T-cell (primary cell): ENCODE results near the gene RNF6. TPM values are rescaled to one million over a fixed set of nuclear protein-coding genes. Genes with fewer than 3 reads are reported as not detected.

Experiments used
- ATAC-seq, 4 experiments: fragments of 200-7000 bp in 3 of 4; fragments of 150-1000 bp in 1 of 4; cut with Tn5 transposase; replicated peaks in 1 of 4; 1 replicate in 3 of 4; 2 replicates in 1 of 4; pipeline ENCODE4 v1.10.0; 2021; ENCODE audit warnings: moderate library complexity in 3 of 4, mild to moderate bottlenecking in 2 of 4, moderate number of reproducible peaks in 1 of 4
- CTCF ChIA-PET, 2 donors: fragments of 300-600 bp; sonication (Branson Sonifier 250); formaldehyde crosslinking; loops; one replicate each; lab custom pipeline; 2022; ENCODE audit warnings: antibody characterized with exemption in 2 of 2; lab: Charles Lee
- POLR2A ChIA-PET, 2 donors: fragments of 300-600 bp; sonication (Branson Sonifier 250); formaldehyde crosslinking; loops; one replicate each; lab custom pipeline; 2022; ENCODE audit warnings: antibody characterized with exemption in 2 of 2; lab: Charles Lee
- DNase-seq, 35 experiments: peaks; one replicate each; pipeline versions ENCODE4 v3.0.0 to v3.0.0-alpha.2; 2013 to 2023
- H3K27ac ChIP-seq: one replicate; pipeline ENCODE4 v1.5.1; 2013; ENCODE audit warnings: low read length
- H3K27me3 ChIP-seq, 2 experiments: replicated peaks in 1 of 2; 1 replicate in 1 of 2; 2 replicates in 1 of 2; pipeline versions ENCODE4 v1.6.1 to v1.7.0; 2013; ENCODE audit warnings: low read length in 1 of 2, mixed read lengths in 1 of 2; ENCODE audit not compliant: control insufficient read depth in 2 of 2, insufficient read depth in 2 of 2; ENCODE audit errors: extremely low read depth in 1 of 2
- H3K36me3 ChIP-seq, 2 donors: 1 replicate in 1 of 2; 2 replicates in 1 of 2; pipeline versions ENCODE4 v1.6.1 to v1.7.0; 2013; ENCODE audit warnings: low read length in 1 of 2; ENCODE audit not compliant: control insufficient read depth in 2 of 2, insufficient read depth in 1 of 2; ENCODE audit errors: extremely low read depth in 1 of 2
- H3K4me1 ChIP-seq, 2 experiments: 1 replicate in 1 of 2; 2 replicates in 1 of 2; pipeline versions ENCODE4 v1.6.1 to v1.7.0; 2013; ENCODE audit warnings: low read length in 2 of 2, mixed read lengths in 1 of 2; ENCODE audit not compliant: insufficient read depth in 2 of 2, control insufficient read depth in 1 of 2; ENCODE audit errors: extremely low read depth in 1 of 2
- H3K4me3 ChIP-seq, 2 donors: 1 replicate in 1 of 2; 2 replicates in 1 of 2; pipeline versions ENCODE4 v1.5.1 to v1.7.0; 2013; ENCODE audit warnings: mild to moderate bottlenecking in 2 of 2, low read length in 1 of 2, moderate library complexity in 1 of 2; ENCODE audit not compliant: control insufficient read depth in 1 of 2; ENCODE audit errors: extremely low read depth in 1 of 2
- H3K9me3 ChIP-seq: 2 replicates; pipeline ENCODE4 v1.7.0; 2013
- H3K27ac Mint-ChIP-seq, 2 donors: one replicate each; pipeline ENCODE4 v1.8.0; 2020 to 2021; ENCODE audit warnings: mild to moderate bottlenecking in 2 of 2, mixed read lengths in 2 of 2
- H3K27me3 Mint-ChIP-seq, 2 donors: one replicate each; pipeline ENCODE4 v1.8.0; 2021 to 2022; ENCODE audit warnings: mixed read lengths in 2 of 2
- H3K36me3 Mint-ChIP-seq: one replicate; pipeline ENCODE4 v1.8.0; 2021; ENCODE audit warnings: mixed read lengths
- H3K4me1 Mint-ChIP-seq, 3 donors: one replicate each; pipeline ENCODE4 v1.8.0; 2020 to 2022; ENCODE audit warnings: mixed read lengths in 3 of 3, mild to moderate bottlenecking in 1 of 3
- H3K4me3 Mint-ChIP-seq, 3 donors: one replicate each; pipeline ENCODE4 v1.8.0; 2020 to 2022; ENCODE audit warnings: mild to moderate bottlenecking in 3 of 3, mixed read lengths in 3 of 3, moderate library complexity in 3 of 3
- H3K9me3 Mint-ChIP-seq, 3 donors: one replicate each; pipeline ENCODE4 v1.8.0; 2020 to 2022; ENCODE audit warnings: mixed read lengths in 3 of 3
- WGBS: methylation state at CpG from one replicate; pipeline ENCODE4 v1.1.5; 2013; ENCODE audit warnings: missing lambda C conversion rate; ENCODE audit not compliant: insufficient coverage; 5-methylcytosine and 5-hydroxymethylcytosine counted together
- total RNA-seq, 35 experiments: library from RNA in 6 of 35; stranded (reverse) in 6 of 35; fragments of 120-200 nt in 1 of 35; gene quantifications; one replicate each; pipeline versions ENCODE4 v1.2.1 to v1.2.4 and lab custom pipeline; 2013 to 2026

The RNF6 gene
- total RNA-seq, 5 donors from 2014 or later (not counting 1 experiment from before 2014, with no cell fraction given): 35.7 to 45.0 (median 43.6) TPM

DNA sequence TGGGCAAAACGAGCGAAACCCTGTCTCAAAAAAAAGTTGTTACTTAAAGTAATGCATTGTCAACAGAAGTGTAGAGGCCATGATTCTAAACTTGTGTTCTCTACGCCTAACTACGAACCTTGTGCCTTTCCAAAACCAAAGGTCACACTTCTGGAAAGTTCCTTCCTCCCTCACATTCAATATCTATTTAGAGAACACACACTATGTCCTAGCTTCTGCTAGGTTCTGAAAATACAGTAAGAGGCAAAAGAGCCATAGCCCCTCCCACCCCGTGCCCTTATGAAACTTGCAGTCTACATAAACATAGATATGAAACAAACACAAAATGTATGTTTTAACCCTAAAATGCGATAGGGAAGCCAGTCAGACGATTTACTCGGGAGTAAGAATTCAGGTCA is 36.4 kb downstream of the RNF6 start:
- H3K27ac ChIP-seq: peak overlapping the region; percentile 66
- H3K9me3 ChIP-seq: no peaks in the 10 kb centered on the region
- Mint-ChIP-seq H3K4me1 (peaks cover 20 to 34% (median 22%) of the 10 kb centered on the region in 3 donors), H3K4me3 (peak overlapping the region; percentile 85 to 94 (median 90)), H3K36me3 (no peaks in the 10 kb centered on the region), H3K27me3 (no peaks in the 10 kb centered on the region), H3K27ac (peak overlapping the region; percentile 92 to 96), H3K9me3 (no peaks in the 10 kb centered on the region)
- ChIA-PET POLR2A (interaction anchor here (1.5 to 1.7 kb wide), 2 partner anchors 35 to 513 kb away, joined by 3 to 5 read pairs; no protein-coding TSS in a partner anchor), CTCF (interaction anchor here (0.8 to 4.3 kb wide), 18 partner anchors 13 to 745 kb away, joined by 3 to 125 read pairs (median 6); partner anchors contain the start of gene RNF6 (in 1 of the 2))
- ATAC-seq (peak in 2 of 4 experiments; percentile 2 to 5), DNase-seq (no peak)
- WGBS: 15% methylated on average over 4 of the region's 8 CpGs
- H3K4me1 ChIP-seq: peaks cover 3 to 18% of the 10 kb centered on the region in 2 experiments
- no peaks in the 10 kb centered on the region for H3K27me3 ChIP-seq
- H3K36me3 ChIP-seq: no peaks in the 10 kb centered on the region
- H3K4me3 ChIP-seq: peak overlapping the region; percentile 76

- Mint-ChIP-seq H3K4me1 (peaks cover 20 to 31% (median 22%) of the 10 kb centered on the region in 3 donors), H3K27me3 (no peaks in the 10 kb centered on the region), H3K36me3 (no peaks in the 10 kb centered on the region), H3K4me3 (peak overlapping the region; percentile 43 to 68 (median 67)), H3K9me3 (no peaks in the 10 kb centered on the region), H3K27ac (peak overlapping the region; percentile 71 to 82)
- ATAC-seq (peak; percentile 35 to 44 (median 36)), DNase-seq (peak; percentile 36 to 85 (median 67))
- Histone ChIP-seq H3K4me3 (no peak overlapping the region), H3K9me3 (no peaks in the 10 kb centered on the region), H3K27me3 (no peaks in the 10 kb centered on the region), H3K36me3 (no peaks in the 10 kb centered on the region), H3K27ac (no peak overlapping the region), H3K4me1 (peaks cover 3 to 18% of the 10 kb centered on the region in 2 experiments)
- POLR2A ChIA-PET: interaction anchor here in 1 of 2 donors (1.0 to 1.5 kb wide), 2 partner anchors 32 to 514 kb away, joined by 3 to 5 read pairs; no protein-coding TSS in a partner anchor
- CTCF ChIA-PET: interaction anchor here (0.5 to 4.3 kb wide), 34 partner anchors 8 to 1042 kb away, joined by 3 to 125 read pairs (median 5); partner anchors contain the start of gene RNF6 (in 1 of the 2)
- WGBS: 71% methylated on average over 3 of the region's 8 CpGs
These were observed 37.3 kb downstream of the RNF6 start for GRCh38 chr13:26184791-26185250.

- no peaks in the 10 kb centered on the region for H3K36me3 Mint-ChIP-seq
- POLR2A ChIA-PET: no interaction called here
- H3K27me3 ChIP-seq: no peaks in the 10 kb centered on the region
- H3K9me3 ChIP-seq: no peaks in the 10 kb centered on the region
- CTCF ChIA-PET: interaction anchor here (0.6 to 4.3 kb wide), 6 partner anchors 312 to 1476 kb away, joined by 3 to 125 read pairs (median 40); no protein-coding TSS in a partner anchor
- H3K4me3 ChIP-seq: no peak overlapping the region
- peaks cover 20 to 29% (median 22%) of the 10 kb centered on the region in 3 donors for H3K4me1 Mint-ChIP-seq
- WGBS: no CpG with 5 or more reads among the region's 2 CpGs
- no peak overlapping the region for H3K27ac ChIP-seq
- H3K27me3 Mint-ChIP-seq: no peaks in the 10 kb centered on the region
- DNase-seq (no peak), ATAC-seq (no peak)
- H3K4me1 ChIP-seq: peaks cover 3 to 18% of the 10 kb centered on the region in 2 experiments
- H3K27ac Mint-ChIP-seq: no peak overlapping the region
- no peaks in the 10 kb centered on the region for H3K9me3 Mint-ChIP-seq
- no peaks in the 10 kb centered on the region for H3K36me3 ChIP-seq
- H3K4me3 Mint-ChIP-seq: no peak overlapping the region
These were observed 38.7 kb downstream of the RNF6 start for GRCh38 chr13:26183416-26183815.

- no CpG with 5 or more reads among the region's 2 CpGs for WGBS
These were observed 42.8 kb downstream of the RNF6 start for GRCh38 chr13:26179344-26179743.

GRCh38 chr13:26168835-26169234 is 53.3 kb downstream of the RNF6 start:
- peaks cover 0 to 2% of the 10 kb centered on the region in 2 experiments for H3K4me1 ChIP-seq
- H3K27ac ChIP-seq: no peak overlapping the region
- CTCF ChIA-PET: no interaction called here
- Mint-ChIP-seq H3K36me3 (no peaks in the 10 kb centered on the region), H3K27me3 (peaks cover 0 to 2% of the 10 kb centered on the region in 2 donors), H3K4me3 (no peak overlapping the region), H3K27ac (no peak overlapping the region), H3K4me1 (peaks cover 0 to 2% (median 0%) of the 10 kb centered on the region in 3 donors), H3K9me3 (no peaks in the 10 kb centered on the region)
- ATAC-seq: no peak
- no peaks in the 10 kb centered on the region for H3K9me3 ChIP-seq
- H3K36me3 ChIP-seq: no peaks in the 10 kb centered on the region
- no CpG with 5 or more reads among the region's 3 CpGs for WGBS
- H3K27me3 ChIP-seq: peaks cover 0 to 9% of the 10 kb centered on the region in 2 experiments
- no peak overlapping the region for H3K4me3 ChIP-seq
- POLR2A ChIA-PET: no interaction called here
- DNase-seq: no peak

More at GRCh38 chr13:26179344-26179743, 42.8 kb downstream of the RNF6 start:
- Histone ChIP-seq H3K27me3 (no peaks in the 10 kb centered on the region), H3K4me1 (no peaks in the 10 kb centered on the region), H3K36me3 (no peaks in the 10 kb centered on the region), H3K27ac (no peak overlapping the region), H3K4me3 (no peak overlapping the region), H3K9me3 (no peaks in the 10 kb centered on the region)
- ATAC-seq (no peak), DNase-seq (no peak)
- Mint-ChIP-seq H3K4me3 (no peak overlapping the region), H3K36me3 (no peaks in the 10 kb centered on the region), H3K27me3 (no peaks in the 10 kb centered on the region), H3K27ac (no peak overlapping the region), H3K4me1 (no peaks in the 10 kb centered on the region), H3K9me3 (no peaks in the 10 kb centered on the region)
- POLR2A ChIA-PET: no interaction called here
- CTCF ChIA-PET: interaction anchor here in 1 of 2 donors (0.5 kb wide), 1 partner anchor 317 kb away, joined by 5 read pairs; no protein-coding TSS in a partner anchor

- H3K27ac Mint-ChIP-seq: no peak overlapping the region
These were observed 53.8 kb downstream of the RNF6 start for GRCh38 chr13:26168237-26168814.

More at GRCh38 chr13:26168237-26168814, 53.8 kb downstream of the RNF6 start:
- H3K27ac ChIP-seq: no peak overlapping the region
- DNase-seq: no peak
- CTCF ChIA-PET: no interaction called here
- H3K27me3 ChIP-seq: peaks cover 0 to 9% of the 10 kb centered on the region in 2 experiments
- Mint-ChIP-seq H3K27me3 (peaks cover 0 to 2% of the 10 kb centered on the region in 2 donors), H3K36me3 (no peaks in the 10 kb centered on the region), H3K9me3 (no peaks in the 10 kb centered on the region), H3K4me1 (peaks cover 0 to 2% (median 0%) of the 10 kb centered on the region in 3 donors), H3K4me3 (no peak overlapping the region)
- no peak for ATAC-seq
- WGBS: 80% methylated on average over 2 of the region's 6 CpGs
- POLR2A ChIA-PET: no interaction called here
- H3K36me3 ChIP-seq: no peaks in the 10 kb centered on the region
- H3K4me3 ChIP-seq: no peak overlapping the region
- H3K9me3 ChIP-seq: no peaks in the 10 kb centered on the region
- peaks cover 0 to 2% of the 10 kb centered on the region in 2 experiments for H3K4me1 ChIP-seq
